GM21576 (cell line): ENCODE results near the gene CTXND1.

Experiments
- ATAC-seq: cut with Tn5 transposase; IDR thresholded peaks from one replicate; pipeline ENCODE4 v1.9.1; 2021; ENCODE audit warnings: mild to moderate bottlenecking, moderate library complexity; ENCODE audit not compliant: unreplicated experiment

The CTXND1 gene

GRCh38 chr15:80259942-80260510, 8.0 kb upstream of the CTXND1 start:
- no peak for ATAC-seq

GRCh38 chr15:80251428-80252120, 439 bp downstream of the CTXND1 start:
- ATAC-seq: no peak

- no peak for ATAC-seq
Observed at GRCh38 chr15:80250614-80251427, 1.2 kb downstream of the CTXND1 start.

GRCh38 chr15:80249973-80250372, 2.0 kb downstream of the CTXND1 start:
- no peak for ATAC-seq

GRCh38 chr15:80247320-80247719, 4.7 kb downstream of the CTXND1 start:
- ATAC-seq: no peak

- no peak for ATAC-seq
Observed at GRCh38 chr15:80246425-80246894, 5.6 kb downstream of the CTXND1 start.

- ATAC-seq: no peak
Observed at GRCh38 chr15:80242802-80243201, 9.2 kb downstream of the CTXND1 start.

GRCh38 chr15:80242132-80242769, 9.8 kb downstream of the CTXND1 start:
- no peak for ATAC-seq

GRCh38 chr15:80241508-80241907, 10.5 kb downstream of the CTXND1 start:
- no peak for ATAC-seq

GRCh38 chr15:80240276-80240675, 11.7 kb downstream of the CTXND1 start:
- ATAC-seq: no peak

- ATAC-seq: no peak
Observed at GRCh38 chr15:80234883-80235282, 17.1 kb downstream of the CTXND1 start.

- ATAC-seq: no peak
Observed at GRCh38 chr15:80233581-80233980, 18.4 kb downstream of the CTXND1 start.

GRCh38 chr15:80231371-80231770, 20.6 kb downstream of the CTXND1 start:
- no peak for ATAC-seq

- ATAC-seq: no peak
Observed at GRCh38 chr15:80228959-80229610, 22.9 kb downstream of the CTXND1 start.

GRCh38 chr15:80219955-80220354, 32.1 kb downstream of the CTXND1 start:
- no peak for ATAC-seq

GRCh38 chr15:80217327-80217900, 34.6 kb downstream of the CTXND1 start:
- ATAC-seq: no peak

- no peak for ATAC-seq
Observed at GRCh38 chr15:80216911-80217310, 35.1 kb downstream of the CTXND1 start.

GRCh38 chr15:80216141-80216540, 35.9 kb downstream of the CTXND1 start:
- no peak for ATAC-seq

GRCh38 chr15:80214910-80215309, 37.1 kb downstream of the CTXND1 start:
- no peak for ATAC-seq

- no peak for ATAC-seq
Observed at GRCh38 chr15:80211976-80212375, 40.0 kb downstream of the CTXND1 start.
